HEK293 (cell line): Measurements from ENCODE around the gene GAST.

Experiments used
- CTCF ChIA-PET: fragments of 350-600 bp; formaldehyde crosslinking; extraction: SDS; loops from one replicate; lab custom pipeline; 2021; ENCODE audit warnings: antibody characterized with exemption; lab: Yijun Ruan, JAX
- POLR2A ChIA-PET: fragments of 300-600 bp; formaldehyde crosslinking; extraction: SDS; loops from one replicate; lab custom pipeline; 2020; ENCODE audit warnings: antibody characterized with exemption, inconsistent platforms; lab: Yijun Ruan, JAX
- H3K27ac ChIP-seq: fragments of 200-500 bp; sonication (Bioruptor generic); 2 replicates; pipeline ENCODE4 v1.5.1; 2014; ENCODE audit warnings: low read depth, low read length, control low read depth, inconsistent platforms; ENCODE audit errors: extremely low read depth
- H3K36me3 ChIP-seq, 2 experiments: fragments of 200-500 bp in 1 of 2; sonication (Bioruptor generic) in 1 of 2; 1 replicate in 1 of 2; 2 replicates in 1 of 2; pipeline ENCODE4 v1.5.1; 2014 to 2017; ENCODE audit warnings: inconsistent platforms in 2 of 2, low read length in 2 of 2; ENCODE audit not compliant: control insufficient read depth in 2 of 2, insufficient read depth in 1 of 2
- H3K4me1 ChIP-seq: fragments of 200-500 bp; sonication (Bioruptor generic); 2 replicates; pipeline ENCODE4 v1.5.1; 2014; ENCODE audit warnings: mild to moderate bottlenecking, low read length, inconsistent platforms; ENCODE audit not compliant: control insufficient read depth, insufficient read depth
- H3K4me3 ChIP-seq: 2 replicates; pipeline ENCODE4 v1.5.1; 2011; ENCODE audit warnings: low read depth, mild to moderate bottlenecking, control low read depth, low read length, moderate library complexity
- H3K9me3 ChIP-seq: fragments of 200-500 bp; sonication (Bioruptor generic); 2 replicates; pipeline ENCODE4 v1.5.1; 2014; ENCODE audit warnings: low read depth, low read length, inconsistent platforms; ENCODE audit not compliant: control insufficient read depth, insufficient read depth
- BCL11B ChIP-seq: fragments of 450-650 bp; formaldehyde crosslinking; IDR thresholded peaks from 2 replicates; pipeline ENCODE4 v1.5.1; 2016; ENCODE audit warnings: low read depth, missing biosample characterization, missing genetic modification characterization
- BCL6B ChIP-seq: fragments of 450-650 bp; formaldehyde crosslinking; IDR thresholded peaks from 2 replicates; pipeline ENCODE4 v1.5.1; 2017; ENCODE audit warnings: missing biosample characterization, missing genetic modification characterization
- GLI2 ChIP-seq: fragments of 450-650 bp; formaldehyde crosslinking; IDR thresholded peaks from 2 replicates; pipeline ENCODE4; 2017; ENCODE audit warnings: missing biosample characterization, missing genetic modification characterization, low read depth, borderline replicate concordance
- KLF1 ChIP-seq: fragments of 450-650 bp; formaldehyde crosslinking; IDR thresholded peaks from 2 replicates; pipeline ENCODE4 v1.5.1; 2016; ENCODE audit warnings: missing biosample characterization, missing genetic modification characterization
- KLF7 ChIP-seq: fragments of 450-650 bp; formaldehyde crosslinking; IDR thresholded peaks from 2 replicates; pipeline ENCODE4 v1.5.1; 2016; ENCODE audit warnings: missing biosample characterization, missing genetic modification characterization, borderline replicate concordance
- SP3 ChIP-seq: fragments of 450-650 bp; formaldehyde crosslinking; IDR thresholded peaks from 2 replicates; pipeline ENCODE4 v1.5.1; 2016; ENCODE audit warnings: missing biosample characterization, missing genetic modification characterization
- YY1 ChIP-seq: fragments of 450-650 bp; formaldehyde crosslinking; IDR thresholded peaks from 2 replicates; pipeline ENCODE4 v1.5.1; 2018; ENCODE audit warnings: missing biosample characterization, missing genetic modification characterization
- YY2 ChIP-seq: fragments of 450-650 bp; formaldehyde crosslinking; IDR thresholded peaks from 2 replicates; pipeline ENCODE4 v1.5.1; 2016; ENCODE audit warnings: missing biosample characterization, missing genetic modification characterization
- ZBTB26 ChIP-seq: fragments of 450-650 bp; formaldehyde crosslinking; optimal IDR thresholded peaks from 2 replicates; pipeline ENCODE3; 2016; ENCODE audit warnings: missing biosample characterization, mild to moderate bottlenecking, missing genetic modification characterization
- ZBTB7A ChIP-seq: fragments of 450-650 bp; formaldehyde crosslinking; IDR thresholded peaks from 2 replicates; pipeline ENCODE4 v1.5.1; 2016; ENCODE audit warnings: low read depth, missing biosample characterization, missing genetic modification characterization
- ZFHX2 ChIP-seq: fragments of 450-650 bp; formaldehyde crosslinking; conservative IDR thresholded peaks from 2 replicates; pipeline ENCODE4 v1.5.1; 2016; ENCODE audit warnings: missing biosample characterization, missing genetic modification characterization
- ZNF10 ChIP-seq: fragments of 450-650 bp; formaldehyde crosslinking; IDR thresholded peaks from 2 replicates; pipeline ENCODE4 v1.5.1; 2017; ENCODE audit warnings: missing biosample characterization, missing genetic modification characterization
- ZNF121 ChIP-seq: fragments of 450-650 bp; formaldehyde crosslinking; IDR thresholded peaks from 2 replicates; pipeline ENCODE4 v1.5.1; 2016; ENCODE audit warnings: missing biosample characterization, missing genetic modification characterization
- ZNF146 ChIP-seq: fragments of 450-650 bp; formaldehyde crosslinking; IDR thresholded peaks from 2 replicates; pipeline ENCODE4 v1.5.1; 2016; ENCODE audit warnings: missing biosample characterization, missing genetic modification characterization
- ZNF174 ChIP-seq: fragments of 450-650 bp; formaldehyde crosslinking; IDR thresholded peaks from 2 replicates; pipeline ENCODE4 v1.5.0; 2017; ENCODE audit warnings: missing biosample characterization, mild to moderate bottlenecking, missing genetic modification characterization
- ZNF175 ChIP-seq: fragments of 450-650 bp; formaldehyde crosslinking; IDR thresholded peaks from 2 replicates; pipeline ENCODE4 v1.5.1; 2016; ENCODE audit warnings: missing biosample characterization, missing genetic modification characterization
- ZNF202 ChIP-seq: fragments of 450-650 bp; formaldehyde crosslinking; IDR thresholded peaks from 2 replicates; pipeline ENCODE4 v1.5.1; 2016; ENCODE audit warnings: missing biosample characterization, missing genetic modification characterization, borderline replicate concordance
- ZNF24 ChIP-seq: fragments of 450-650 bp; formaldehyde crosslinking; IDR thresholded peaks from 2 replicates; pipeline ENCODE4 v1.5.1; 2016; ENCODE audit warnings: missing biosample characterization, missing genetic modification characterization
- ZNF280D ChIP-seq: fragments of 450-650 bp; formaldehyde crosslinking; IDR thresholded peaks from 2 replicates; pipeline ENCODE4 v1.5.1; 2016; ENCODE audit warnings: missing biosample characterization, missing genetic modification characterization
- ZNF311 ChIP-seq: fragments of 450-650 bp; formaldehyde crosslinking; IDR thresholded peaks from 2 replicates; pipeline ENCODE4 v1.5.1; 2017; ENCODE audit warnings: missing biosample characterization, missing genetic modification characterization, borderline replicate concordance
- ZNF341 ChIP-seq: fragments of 450-650 bp; formaldehyde crosslinking; IDR thresholded peaks from 2 replicates; pipeline ENCODE4; 2016; ENCODE audit warnings: low read depth, missing biosample characterization, missing genetic modification characterization
- ZNF544 ChIP-seq: fragments of 450-650 bp; formaldehyde crosslinking; IDR thresholded peaks from 2 replicates; pipeline ENCODE4 v1.5.0; 2017; ENCODE audit warnings: missing biosample characterization, missing genetic modification characterization

Gene GAST

GRCh38 chr17:41750862-41751261 lies 38.7 kb downstream of the GAST start:
- POLR2A ChIA-PET = interaction anchor here (0.7 to 3.5 kb wide), 2 partner anchors 35 to 168 kb away, joined by 3 to 21 read pairs; partner anchors contain the start of genes ACLY and JUP
- peaks cover 0 to 23% of the 10 kb centered on the region in 2 experiments; a peak in 2 of 3 replicates for H3K36me3 ChIP-seq
- no peak overlapping the region for H3K4me3 ChIP-seq
- CTCF ChIA-PET = interaction anchor here (1.4 to 2.5 kb wide), 3 partner anchors 14 to 51 kb away, joined by 5 to 14 read pairs (median 8); partner anchors contain the start of gene JUP
- H3K27ac ChIP-seq = no peak overlapping the region
- no peaks in the 10 kb centered on the region for H3K9me3 ChIP-seq
- H3K4me1 ChIP-seq = no peaks in the 10 kb centered on the region
- TF ChIP-seq ZNF24 (tag by site-specific recombination) (no peak), KLF7 (tag by site-specific recombination) (no peak), ZNF202 (tag by site-specific recombination) (no peak), ZNF10 (tag by site-specific recombination) (no peak), ZNF280D (tag by site-specific recombination) (no peak), ZNF341 (tag by site-specific recombination) (no peak), ZNF175 (tag by site-specific recombination) (no peak), ZBTB7A (tag by site-specific recombination) (no peak), ZNF544 (no peak), ZNF146 (tag by site-specific recombination) (no peak), BCL6B (no peak), BCL11B (tag by site-specific recombination) (no peak), ZNF174 (tag by site-specific recombination) (no peak), KLF1 (no peak), GLI2 (no peak), YY2 (tag by site-specific recombination) (no peak), SP3 (no peak), ZNF311 (no peak), ZFHX2 (tag by site-specific recombination) (no peak), ZBTB26 (tag by site-specific recombination) (no peak)

- TF ChIP-seq ZNF121 (tag by site-specific recombination) (peak; percentile 86), YY1 (tag by site-specific recombination) (no peak)
- H3K36me3 ChIP-seq = peaks cover 3 to 28% of the 10 kb centered on the region in 2 experiments; a peak in 2 of 3 replicates
- H3K27ac ChIP-seq = no peak overlapping the region
- H3K4me3 ChIP-seq = no peak overlapping the region
- H3K9me3 ChIP-seq = no peaks in the 10 kb centered on the region
- ChIA-PET POLR2A (interaction anchor here (0.7 to 3.5 kb wide), 3 partner anchors 35 to 167 kb away, joined by 3 to 21 read pairs (median 3); partner anchors contain the start of genes ACLY and JUP), CTCF (interaction anchor here (1.4 to 2.5 kb wide), 4 partner anchors 14 to 55 kb away, joined by 5 to 14 read pairs (median 8); partner anchors contain the start of gene JUP)
- no peaks in the 10 kb centered on the region for H3K4me1 ChIP-seq
Measured at GRCh38 chr17:41751288-41751687, 39.2 kb downstream of the GAST start.
